HG02763 (cell line): ENCODE data around the gene C19orf53.

ENCODE experiments used
- ATAC-seq: cut with Tn5 transposase; IDR thresholded peaks from one replicate; pipeline ENCODE4 v1.9.1; 2021; ENCODE audit warnings: mild to moderate bottlenecking, moderate library complexity; ENCODE audit not compliant: unreplicated experiment

The C19orf53 gene

GRCh38 chr19:13795595-13796300, 21.5 kb downstream of the C19orf53 start:
- peak; percentile 26 for ATAC-seq

- no peak for ATAC-seq
Measured at GRCh38 chr19:13796301-13797057, 22.2 kb downstream of the C19orf53 start.

DNA sequence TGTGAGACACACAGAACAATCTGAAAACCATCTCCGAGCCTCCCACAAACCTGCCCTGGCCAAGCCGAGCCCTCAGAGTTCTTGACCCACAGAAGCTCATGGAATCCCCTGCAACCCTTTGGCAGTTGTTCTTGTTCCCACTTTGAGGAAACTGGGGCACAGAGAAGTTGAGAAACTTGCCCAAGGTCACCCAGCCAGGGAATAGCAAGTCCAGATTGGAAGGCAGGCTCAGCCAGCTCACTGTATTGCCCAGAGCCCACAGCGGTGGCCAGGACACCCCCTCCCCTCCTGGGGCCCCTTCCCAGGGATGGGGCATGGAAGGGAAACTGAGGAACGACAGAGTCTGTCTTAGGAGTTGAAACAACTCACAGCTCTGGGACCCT, 22.8 kb downstream of the C19orf53 start:
- no peak for ATAC-seq

- no peak for ATAC-seq
Measured at GRCh38 chr19:13797870-13798269, 23.6 kb downstream of the C19orf53 start.

GRCh38 chr19:13799669-13800068, 25.4 kb downstream of the C19orf53 start:
- no peak for ATAC-seq

GRCh38 chr19:13803038-13803437, 28.8 kb downstream of the C19orf53 start:
- ATAC-seq: no peak

DNA sequence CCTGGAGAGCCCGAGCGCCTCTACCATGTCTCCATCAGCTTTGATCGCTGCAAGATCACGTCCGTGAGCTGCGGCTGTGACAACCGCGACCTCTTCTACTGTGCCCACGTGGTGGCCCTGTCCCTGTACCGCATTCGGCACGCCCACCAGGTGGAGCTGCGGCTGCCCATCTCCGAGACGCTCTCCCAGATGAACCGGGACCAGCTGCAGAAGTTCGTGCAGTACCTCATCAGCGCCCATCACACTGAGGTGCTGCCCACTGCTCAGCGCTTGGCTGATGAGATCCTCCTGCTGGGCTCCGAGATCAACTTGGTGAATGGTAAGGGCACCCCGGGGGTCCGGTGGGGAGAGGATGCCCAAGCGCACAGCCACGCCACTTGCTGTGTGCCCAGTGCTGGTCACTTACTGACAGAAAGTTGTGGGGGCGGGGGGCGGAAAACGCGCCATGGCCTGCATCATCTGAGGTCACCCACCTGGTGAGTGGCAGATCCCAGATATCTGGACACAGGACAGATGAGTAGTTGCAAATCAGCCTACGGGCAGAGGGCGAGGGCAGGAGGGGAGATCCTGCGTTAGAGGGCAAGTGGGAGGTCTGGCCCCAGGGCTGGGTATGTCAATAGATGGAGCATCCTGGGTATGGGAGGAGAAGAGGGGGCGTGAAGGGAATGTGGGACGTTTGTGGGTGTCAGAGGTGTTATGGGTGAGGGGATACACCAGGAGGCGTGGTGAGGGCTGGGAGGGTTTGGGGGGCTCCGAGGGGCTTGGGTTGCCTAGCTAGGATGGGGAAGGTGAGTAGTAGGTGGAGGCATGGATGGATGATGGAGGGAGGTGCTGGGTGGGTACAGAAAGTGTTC, 30.8 kb downstream of the C19orf53 start:
- ATAC-seq: no peak

DNA sequence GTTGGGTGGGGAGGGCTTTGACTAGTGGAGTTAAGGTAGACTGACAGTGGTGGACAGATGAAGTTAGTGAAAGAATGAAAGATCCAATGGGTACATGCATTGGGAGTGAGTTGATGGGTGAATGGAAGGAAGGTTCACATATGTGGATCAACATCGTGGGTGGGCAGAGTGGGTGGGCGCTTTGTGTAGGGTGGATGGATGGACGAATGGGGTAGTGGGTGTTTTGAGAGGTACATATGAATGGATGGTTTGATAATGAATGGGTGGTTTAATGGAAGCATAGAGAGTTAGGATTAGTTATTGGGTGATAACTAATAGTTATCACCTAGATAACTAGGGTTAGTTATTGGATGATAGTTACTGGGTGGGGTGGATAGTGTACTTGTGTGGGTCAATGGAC, 32.5 kb downstream of the C19orf53 start:
- ATAC-seq: no peak

- ATAC-seq: no peak
Measured at GRCh38 chr19:13807421-13808021, 33.3 kb downstream of the C19orf53 start.

DNA sequence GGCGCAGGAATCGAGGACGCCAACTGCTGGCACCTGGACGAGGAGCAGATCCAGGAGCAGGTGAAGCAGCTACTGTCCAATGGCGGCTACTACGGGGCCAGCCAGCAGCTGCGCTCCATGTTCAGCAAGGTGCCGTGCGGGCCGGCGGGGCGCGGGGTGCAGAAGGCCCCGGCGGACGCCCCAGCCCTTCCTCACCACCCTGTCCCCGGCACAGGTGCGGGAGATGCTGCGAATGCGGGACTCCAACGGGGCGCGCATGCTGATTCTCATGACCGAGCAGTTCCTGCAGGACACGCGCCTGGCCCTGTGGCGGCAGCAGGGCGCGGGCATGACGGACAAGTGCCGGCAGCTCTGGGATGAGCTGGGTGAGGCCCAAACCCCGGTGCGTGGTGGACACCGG, 34.6 kb downstream of the C19orf53 start:
- ATAC-seq: no peak

DNA sequence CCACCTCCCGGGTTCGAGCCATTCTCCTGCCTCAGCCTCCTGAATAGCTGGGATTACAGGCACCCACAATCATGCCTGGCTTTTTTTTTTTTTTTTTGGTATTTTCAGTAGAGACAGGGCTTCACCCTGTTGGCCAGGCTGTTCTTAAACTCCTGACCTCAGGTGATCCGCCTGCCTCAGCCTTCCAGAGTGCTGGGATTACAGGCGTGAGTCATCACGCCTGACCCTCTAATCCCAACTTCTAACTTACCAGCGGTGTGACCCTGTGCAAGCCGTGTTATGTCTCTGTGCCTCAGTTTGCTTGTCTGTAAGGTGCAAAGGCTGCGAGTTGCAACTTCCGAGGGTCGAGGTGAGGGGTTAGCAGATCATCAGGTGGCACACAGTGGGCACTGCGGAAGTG, 38.3 kb downstream of the C19orf53 start:
- ATAC-seq: no peak

DNA sequence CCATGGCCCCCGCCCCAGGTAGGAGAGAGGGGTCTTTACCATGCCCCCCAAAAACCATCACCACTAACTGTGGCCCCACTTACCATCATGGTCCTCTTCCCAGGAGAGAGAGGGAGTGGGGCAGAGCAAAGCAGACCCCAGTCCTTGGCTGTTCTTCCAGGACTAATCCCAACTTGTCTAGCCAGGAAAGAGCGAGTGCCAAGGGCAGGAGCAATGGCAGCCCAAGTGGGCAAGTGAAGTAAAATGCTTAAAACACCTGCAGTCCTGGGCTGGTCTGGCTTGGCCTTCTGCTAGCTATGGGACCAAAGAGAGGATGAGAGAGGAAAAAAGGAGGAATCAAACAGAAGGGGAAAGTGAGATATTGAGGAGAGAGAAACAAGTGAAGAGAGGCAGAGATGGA, 38.9 kb downstream of the C19orf53 start:
- no peak for ATAC-seq

DNA sequence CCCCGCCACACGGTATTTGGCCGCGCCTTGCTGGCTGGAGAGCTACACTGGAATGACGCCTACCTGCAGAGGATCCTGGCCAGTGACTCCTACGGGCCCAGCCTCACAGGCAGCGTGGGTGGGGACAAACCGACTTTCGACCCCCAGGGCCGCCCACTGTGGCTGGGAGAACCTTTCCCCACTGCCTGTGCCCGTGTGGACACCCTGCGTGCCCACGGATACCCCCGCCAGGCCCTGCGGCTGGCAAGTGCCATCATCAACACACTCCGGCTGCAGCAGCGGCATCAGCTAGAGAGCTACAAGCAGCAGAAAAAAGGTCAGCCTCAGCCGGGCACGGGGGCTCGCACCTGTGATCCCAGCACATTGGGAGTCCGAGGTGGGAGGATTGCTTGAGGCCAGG, 40.3 kb downstream of the C19orf53 start:
- ATAC-seq: no peak

- ATAC-seq: no peak
Measured at GRCh38 chr19:13817018-13817614, 42.9 kb downstream of the C19orf53 start.

- ATAC-seq: no peak
Measured at GRCh38 chr19:13817615-13818371, 43.5 kb downstream of the C19orf53 start.

GRCh38 chr19:13819238-13819637, 45.0 kb downstream of the C19orf53 start:
- ATAC-seq: no peak

- no peak for ATAC-seq
Measured at GRCh38 chr19:13821292-13821691, 47.0 kb downstream of the C19orf53 start.

DNA sequence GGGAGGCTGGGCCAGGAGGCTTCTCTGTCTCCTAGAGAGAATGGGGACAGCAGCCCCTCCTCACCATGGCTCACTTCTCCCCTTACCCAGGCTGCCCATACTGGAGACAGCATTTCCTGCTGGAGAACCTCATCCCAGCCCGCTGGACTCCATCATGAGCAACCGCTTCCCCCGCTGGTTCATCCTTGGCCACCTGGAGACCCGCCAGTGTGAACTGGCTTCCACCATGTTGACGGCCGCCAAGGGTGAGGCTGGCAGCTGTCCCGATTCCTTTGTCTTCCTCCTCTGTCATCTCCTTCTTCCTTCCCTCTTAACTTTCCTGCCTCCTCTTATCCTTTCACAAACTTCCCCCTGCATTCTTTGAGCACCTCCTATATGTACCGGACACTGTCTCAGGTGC, 49.0 kb downstream of the C19orf53 start:
- no peak for ATAC-seq

- no peak for ATAC-seq
Measured at GRCh38 chr19:13823901-13824300, 49.6 kb downstream of the C19orf53 start.

- no peak for ATAC-seq
Measured at GRCh38 chr19:13824703-13825102, 50.4 kb downstream of the C19orf53 start.
